NCI-H2196 treated with DMSO at 0.1 percent for 48 hours (cell line): ENCODE results near the gene CCDC201.

ENCODE experiments used
- DNase-seq: peaks from one replicate; lab custom pipeline; 2025; ENCODE audit not compliant: unreplicated experiment; lab: John Stamatoyannopoulos, UW

Gene CCDC201

GRCh38 chr7:45873035-45873354 lies at the start of gene CCDC201:
Gene CCDC201, minus strand, starts transcription at chr7:45873082. Its CDS starts 75 bp downstream, at chr7:45873007.
- no peak for DNase-seq

- DNase-seq = no peak
Measured at GRCh38 chr7:45921699-45922519, 49.0 kb upstream of the CCDC201 start.

- no peak for DNase-seq
Measured at GRCh38 chr7:45921381-45921698, 48.5 kb upstream of the CCDC201 start.

GRCh38 chr7:45920502-45921380 lies 47.9 kb upstream of the CCDC201 start, which contains the start of gene IGFBP3:
Gene IGFBP3, minus strand, starts transcription at chr7:45921272. Its CDS starts 132 bp downstream, at chr7:45921140.
- DNase-seq = peak; percentile 64

- no peak for DNase-seq
Measured at GRCh38 chr7:45919993-45920459, 47.1 kb upstream of the CCDC201 start.

- DNase-seq = no peak
Measured at GRCh38 chr7:45919231-45919784, 46.4 kb upstream of the CCDC201 start.

GRCh38 chr7:45918556-45918955 lies 45.7 kb upstream of the CCDC201 start:
- no peak for DNase-seq

GRCh38 chr7:45917658-45918057 lies 44.8 kb upstream of the CCDC201 start:
- DNase-seq = no peak

GRCh38 chr7:45917064-45917463 lies 44.2 kb upstream of the CCDC201 start:
- DNase-seq = no peak

GRCh38 chr7:45915606-45916005 lies 42.7 kb upstream of the CCDC201 start:
- DNase-seq = no peak

- DNase-seq = no peak
Measured at GRCh38 chr7:45914911-45915310, 42.0 kb upstream of the CCDC201 start.

- no peak for DNase-seq
Measured at GRCh38 chr7:45912972-45913371, 40.1 kb upstream of the CCDC201 start.

- no peak for DNase-seq
Measured at GRCh38 chr7:45911311-45911710, 38.4 kb upstream of the CCDC201 start.

GRCh38 chr7:45910855-45911254 lies 38.0 kb upstream of the CCDC201 start:
- no peak for DNase-seq

- no peak for DNase-seq
Measured at GRCh38 chr7:45909561-45909960, 36.7 kb upstream of the CCDC201 start.

GRCh38 chr7:45902820-45903219 lies 29.9 kb upstream of the CCDC201 start:
- no peak for DNase-seq

- DNase-seq = no peak
Measured at GRCh38 chr7:45901566-45901965, 28.7 kb upstream of the CCDC201 start.

GRCh38 chr7:45898222-45898621 lies 25.3 kb upstream of the CCDC201 start:
- DNase-seq = no peak

- no peak for DNase-seq
Measured at GRCh38 chr7:45897042-45897690, 24.3 kb upstream of the CCDC201 start.

- DNase-seq = no peak
Measured at GRCh38 chr7:45894665-45895062, 21.8 kb upstream of the CCDC201 start.

- no peak for DNase-seq
Measured at GRCh38 chr7:45893996-45894664, 21.2 kb upstream of the CCDC201 start.
